ENCODE measurements around the gene THAP3. TPM values are rescaled to one million over a fixed set of nuclear protein-coding genes. Genes with fewer than 3 reads are reported as not detected.

THAP3 gene
- total and polyA plus RNA-seq, 9 of the 15 experiments (the other 6 are each of a cell fraction or from before 2014, with no cell fraction given), result 1.9 to 31.2 (median 18.2) TPM

- no peak for ATAC-seq
- FAIRE-seq, result no peak
- Histone ChIP-seq H3K4me1 (replicated peaks in 1 of 2; ENCODE audit: control insufficient read depth in 2 of 2, insufficient read depth in 2 of 2, low read length in 2 of 2) (peaks cover 14 to 33% of the 10 kb centered on the region in 2 experiments), H3K9ac (ENCODE audit: insufficient read depth in 1 of 2, low read depth in 2 of 2, low read length in 2 of 2) (peak overlapping the region in 1 of 2 experiments; percentile 1; a peak in 1 of 4 replicates), H3K9me3 (replicated peaks; ENCODE audit: control insufficient read depth, insufficient read depth, low read depth, low read length) (no peaks in the 10 kb centered on the region), H3K79me2 (ENCODE audit: control insufficient read depth, insufficient read depth, low read length) (peaks cover 80% of the 10 kb centered on the region), H3K9me1 (ENCODE audit: control insufficient read depth, insufficient read depth, low read length) (peaks cover 3% of the 10 kb centered on the region), H3K4me2 (ENCODE audit: insufficient read depth, low read length) (no peak overlapping the region), H2AFZ (ENCODE audit: low read depth, low read length) (no peak overlapping the region), H4K20me1 (replicated peaks; ENCODE audit: control insufficient read depth, insufficient read depth, low read length) (peaks cover 22% of the 10 kb centered on the region), H3K27me3 (ENCODE audit: control insufficient read depth in 2 of 2, insufficient read depth in 2 of 2, low read length in 2 of 2) (no peaks in the 10 kb centered on the region), H3K4me3 (no peak overlapping the region), H3K36me3 (ENCODE audit: control insufficient read depth, insufficient read depth, low read length) (peaks cover 80% of the 10 kb centered on the region), H3K27ac (ENCODE audit: extremely low read depth, low read depth, low read length) (no peak overlapping the region)
- DNase-seq (ENCODE audit: extremely low read depth in 1 of 4, low spot score in 3 of 4), result no peak
- ChIA-PET CTCF (ENCODE audit: low intra/inter-chr PET ratio) (interaction anchor here (0.7 kb wide), 1 partner anchor 155 kb away, joined by 3 read pairs; no protein-coding TSS in a partner anchor), POLR2A (interaction anchor here (0.7 to 5.1 kb wide), 11 partner anchors 10 to 1077 kb away, joined by 3 to 36 read pairs (median 3); no protein-coding TSS in a partner anchor)
- intact Hi-C loops (cut with micrococcal nuclease) (no loop called here), in situ Hi-C loops (cut with MboI) (no loop called here)
- BruUV-seq (replicated peaks), result no TSS peak
- WGBS (ENCODE audit: insufficient coverage, low coverage, missing lambda C conversion rate), result 89% methylated on average over 41 of the region's 41 CpGs
- peak; percentile 33; the same call in 1 of the 2 replicates for TF ChIP-seq RBFOX2 (IDR thresholded peaks at IDR 0.05; ENCODE audit: low read depth, low read length)
- no peak for TF ChIP-seq GTF2B (IDR thresholded peaks at IDR 0.05; ENCODE audit: extremely low read depth, insufficient read length)
- TF ChIP-seq ZBTB33 (CRISPR knock-in tag; IDR thresholded peaks at IDR 0.05), result peak; percentile 63; the same call in 1 of the 2 replicates
- no peak for TF ChIP-seq MNT (conservative IDR thresholded peaks at IDR 0.05)
- TF ChIP-seq ZNF217 (CRISPR knock-in tag; IDR thresholded peaks at IDR 0.05), result no peak
Observed at GRCh38 chr1:6621429-6622391, 3.0 kb upstream of the THAP3 start.

Measured in K562 (cell line).